Subcutaneous abdominal adipose tissue (tissue), 5 donors: ENCODE results near the gene CHSY1.

ENCODE experiments used
- H3K27ac ChIP-seq: one replicate; pipeline ENCODE4 v1.7.0; 2013; ENCODE audit warnings: low read depth, mild to moderate bottlenecking, inconsistent platforms, low read length, moderate library complexity
- H3K27me3 ChIP-seq, 5 donors: one replicate each; pipeline ENCODE4 v1.7.0; 2013; ENCODE audit warnings: low read length in 5 of 5, inconsistent platforms in 1 of 5; ENCODE audit not compliant: control insufficient read depth in 5 of 5, insufficient read depth in 4 of 5
- H3K36me3 ChIP-seq, 5 donors: one replicate each; pipeline ENCODE4 v1.7.0; 2013; ENCODE audit warnings: low read length in 5 of 5; ENCODE audit not compliant: control insufficient read depth in 5 of 5, insufficient read depth in 5 of 5
- H3K4me1 ChIP-seq, 5 donors: one replicate each; pipeline ENCODE4 v1.7.0; 2013; ENCODE audit warnings: low read length in 5 of 5, mild to moderate bottlenecking in 3 of 5, moderate library complexity in 1 of 5; ENCODE audit not compliant: control insufficient read depth in 5 of 5, insufficient read depth in 5 of 5
- H3K4me3 ChIP-seq, 5 donors: one replicate each; pipeline ENCODE4 v1.7.0; 2013; ENCODE audit warnings: low read length in 5 of 5, low read depth in 1 of 5
- H3K9ac ChIP-seq, 5 donors: one replicate each; pipeline ENCODE4 v1.7.0; 2013; ENCODE audit warnings: low read length in 5 of 5, mild to moderate bottlenecking in 4 of 5, moderate library complexity in 3 of 5
- H3K9me3 ChIP-seq, 5 donors: one replicate each; pipeline ENCODE4 v1.7.0; 2013; ENCODE audit warnings: low read length in 5 of 5; ENCODE audit not compliant: control insufficient read depth in 5 of 5
- donor health status: healthy.
- donor health status: healthy.
- donor health status: healthy.
- donor health status: healthy.
- donor health status: healthy.

CHSY1 gene

GRCh38 chr15:101148166-101148880 is 103.5 kb downstream of the CHSY1 start:
- H3K4me1 ChIP-seq: peaks cover 0 to 6% (median 0%) of the 10 kb centered on the region in 5 donors
- H3K27ac ChIP-seq: no peak overlapping the region
- H3K36me3 ChIP-seq: no peaks in the 10 kb centered on the region
- no peak overlapping the region for H3K9ac ChIP-seq
- no peaks in the 10 kb centered on the region for H3K9me3 ChIP-seq
- no peak overlapping the region for H3K4me3 ChIP-seq
- H3K27me3 ChIP-seq: no peaks in the 10 kb centered on the region

- Histone ChIP-seq H3K9me3 (no peaks in the 10 kb centered on the region), H3K27me3 (no peaks in the 10 kb centered on the region), H3K9ac (no peak overlapping the region), H3K4me1 (peaks cover 0 to 6% (median 0%) of the 10 kb centered on the region in 5 donors), H3K36me3 (no peaks in the 10 kb centered on the region), H3K27ac (no peak overlapping the region), H3K4me3 (no peak overlapping the region)
Measured at GRCh38 chr15:101147181-101147580, 104.7 kb downstream of the CHSY1 start.

GRCh38 chr15:101146118-101146702 is 105.6 kb downstream of the CHSY1 start:
- H3K27ac ChIP-seq: no peak overlapping the region
- H3K36me3 ChIP-seq: no peaks in the 10 kb centered on the region
- H3K4me1 ChIP-seq: peaks cover 0 to 6% (median 0%) of the 10 kb centered on the region in 5 donors
- no peak overlapping the region for H3K9ac ChIP-seq
- no peak overlapping the region for H3K4me3 ChIP-seq
- H3K27me3 ChIP-seq: no peaks in the 10 kb centered on the region
- H3K9me3 ChIP-seq: no peaks in the 10 kb centered on the region

GRCh38 chr15:101145362-101145761 is 106.5 kb downstream of the CHSY1 start:
- no peak overlapping the region for H3K4me3 ChIP-seq
- H3K9ac ChIP-seq: no peak overlapping the region
- H3K9me3 ChIP-seq: no peaks in the 10 kb centered on the region
- no peaks in the 10 kb centered on the region for H3K27me3 ChIP-seq
- peaks cover 0 to 4% (median 0%) of the 10 kb centered on the region in 5 donors for H3K4me1 ChIP-seq
- no peak overlapping the region for H3K27ac ChIP-seq
- H3K36me3 ChIP-seq: no peaks in the 10 kb centered on the region

- Histone ChIP-seq H3K27ac (no peak overlapping the region), H3K36me3 (no peaks in the 10 kb centered on the region), H3K4me1 (peaks cover 0 to 3% (median 0%) of the 10 kb centered on the region in 5 donors), H3K4me3 (no peak overlapping the region), H3K9ac (no peak overlapping the region), H3K27me3 (no peaks in the 10 kb centered on the region), H3K9me3 (no peaks in the 10 kb centered on the region)
Measured at GRCh38 chr15:101143321-101143720, 108.5 kb downstream of the CHSY1 start.

GRCh38 chr15:101142711-101143110 is 109.1 kb downstream of the CHSY1 start:
- Histone ChIP-seq H3K27ac (no peak overlapping the region), H3K4me3 (no peak overlapping the region), H3K36me3 (no peaks in the 10 kb centered on the region), H3K9me3 (no peaks in the 10 kb centered on the region), H3K9ac (no peak overlapping the region), H3K4me1 (peaks cover 0 to 3% (median 0%) of the 10 kb centered on the region in 5 donors), H3K27me3 (no peaks in the 10 kb centered on the region)

GRCh38 chr15:101141926-101142527 is 109.8 kb downstream of the CHSY1 start:
- H3K36me3 ChIP-seq: no peaks in the 10 kb centered on the region
- no peaks in the 10 kb centered on the region for H3K27me3 ChIP-seq
- H3K4me1 ChIP-seq: peaks cover 0 to 3% (median 0%) of the 10 kb centered on the region in 5 donors
- no peak overlapping the region for H3K27ac ChIP-seq
- H3K9ac ChIP-seq: no peak overlapping the region
- H3K9me3 ChIP-seq: no peaks in the 10 kb centered on the region
- no peak overlapping the region for H3K4me3 ChIP-seq

GRCh38 chr15:101140697-101141065 is 111.2 kb downstream of the CHSY1 start:
- Histone ChIP-seq H3K4me1 (peaks cover 0 to 3% (median 0%) of the 10 kb centered on the region in 5 donors), H3K9ac (no peak overlapping the region), H3K9me3 (no peaks in the 10 kb centered on the region), H3K27me3 (no peaks in the 10 kb centered on the region), H3K4me3 (no peak overlapping the region), H3K36me3 (no peaks in the 10 kb centered on the region), H3K27ac (no peak overlapping the region)

- H3K9me3 ChIP-seq: no peaks in the 10 kb centered on the region
- no peak overlapping the region for H3K9ac ChIP-seq
- no peak overlapping the region for H3K27ac ChIP-seq
- H3K4me3 ChIP-seq: no peak overlapping the region
- no peaks in the 10 kb centered on the region for H3K27me3 ChIP-seq
- H3K4me1 ChIP-seq: peaks cover 0 to 3% (median 0%) of the 10 kb centered on the region in 5 donors
- no peaks in the 10 kb centered on the region for H3K36me3 ChIP-seq
Measured at GRCh38 chr15:101139986-101140696, 111.7 kb downstream of the CHSY1 start.
